ENCODE measurements around the gene RGS7. TPM values are rescaled to one million over a fixed set of nuclear protein-coding genes. Genes with fewer than 3 reads are reported as not detected.

RGS7 gene
- total and polyA plus RNA-seq, 2 of the 4 experiments (the other 2 are of a cell fraction) = 0.58 to 0.72 TPM

DNA sequence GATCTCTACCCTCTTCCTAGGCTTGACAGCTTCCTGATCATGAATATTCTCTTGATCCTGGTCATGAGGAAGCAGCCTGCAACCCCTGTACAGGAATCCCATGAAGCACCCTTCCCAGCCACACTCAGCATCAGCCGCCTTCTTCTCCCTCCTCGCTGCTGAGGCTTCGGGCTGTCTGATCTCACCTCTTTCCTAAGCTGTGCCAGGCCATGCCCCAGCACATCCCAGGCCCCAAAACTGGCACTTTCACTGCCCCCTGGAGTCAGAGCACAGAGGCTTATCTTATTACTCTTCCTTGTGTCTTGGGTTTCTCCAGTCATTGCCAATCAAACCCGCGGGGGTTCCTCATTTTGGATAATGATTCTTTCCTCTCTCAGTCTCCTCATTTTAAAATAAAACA is 259.5 kb downstream of the RGS7 start:
- peaks cover 10% of the 10 kb centered on the region for H3K9me3 ChIP-seq (ENCODE audit: control insufficient read depth, insufficient read depth, low read length)

More for the DNA sequence above, 259.5 kb downstream of the RGS7 start:
- 84% methylated on average over 4 of the region's 5 CpGs; no CpG with 5 or more reads in 1 of the 2 experiments for WGBS, 2 experiments (ENCODE audit: extremely low coverage in 2 of 2, insufficient read length in 1 of 2)
- no peak overlapping the region for H2BK20ac ChIP-seq (ENCODE audit: low read depth, low read length)
- no peak overlapping the region for H2BK5ac ChIP-seq (ENCODE audit: low read depth, low read length, poor library complexity, severe bottlenecking)
- no peak overlapping the region for H3K18ac ChIP-seq (ENCODE audit: low read depth, low read length)
- no peak for ATAC-seq (ENCODE audit: low read depth)
- H4K5ac ChIP-seq (ENCODE audit: low read depth, low read length) = no peak overlapping the region
- H3K27ac ChIP-seq (ENCODE audit: insufficient read depth, low read length) = no peak overlapping the region
- H4K20me1 ChIP-seq (ENCODE audit: insufficient read depth, low read length) = no peaks in the 10 kb centered on the region
- H3K4me2 ChIP-seq (ENCODE audit: low read depth, low read length) = no peak overlapping the region
- H3K56ac ChIP-seq (ENCODE audit: extremely low read depth, insufficient read depth, low read length) = no peak overlapping the region
- no TSS peak for BruUV-seq (replicated peaks)
- H3K36me3 ChIP-seq (ENCODE audit: control insufficient read depth, insufficient read depth, low read length) = no peaks in the 10 kb centered on the region
- no peak overlapping the region for H3K14ac ChIP-seq (replicated peaks; ENCODE audit: low read depth, low read length)
- no peak overlapping the region for H2BK120ac ChIP-seq (ENCODE audit: low read depth, low read length)
- H3K4ac ChIP-seq (ENCODE audit: low read depth, low read length) = no peak overlapping the region
- no peaks in the 10 kb centered on the region for H3K27me3 ChIP-seq (ENCODE audit: control insufficient read depth, insufficient read depth, low read length)
- ChIA-PET CTCF (no interaction called here), POLR2A (ENCODE audit: unreplicated experiment) (no interaction called here)
- H3K9ac ChIP-seq (ENCODE audit: low read depth, low read length) = no peak overlapping the region
- no peak for DNase-seq
- no peak overlapping the region for H2AK9ac ChIP-seq (replicated peaks; ENCODE audit: low read depth, low read length, poor library complexity)
- H4K8ac ChIP-seq (ENCODE audit: low read depth in 2 of 2, low read length in 2 of 2) = no peak overlapping the region
- in situ Hi-C loops (cut with MboI; ENCODE audit: low sequenced_read_pairs) (no loop called here), intact Hi-C loops (cut with micrococcal nuclease) (no loop called here), dilution Hi-C loops (cut with HindIII; ENCODE audit: low sequenced_read_pairs, unreplicated experiment) (no loop called here)
- H2AK5ac ChIP-seq (ENCODE audit: low read depth, low read length) = no peak overlapping the region
- H4K91ac ChIP-seq (ENCODE audit: insufficient read depth, low read depth, low read length) = no peak overlapping the region
- no peak overlapping the region for H2AFZ ChIP-seq (replicated peaks; ENCODE audit: low read length, poor library complexity)
- no peak overlapping the region for H3K4me3 ChIP-seq (ENCODE audit: insufficient read depth, low read depth, low read length)
- H2BK15ac ChIP-seq (ENCODE audit: low read depth, low read length) = no peak overlapping the region
- no peak overlapping the region for H3K23ac ChIP-seq (ENCODE audit: low read depth, low read length)
- H3K79me1 ChIP-seq (ENCODE audit: low read depth in 1 of 2, low read length in 2 of 2) = no peaks in the 10 kb centered on the region
- no peaks in the 10 kb centered on the region for H3K9me1 ChIP-seq (ENCODE audit: insufficient read depth, low read length)
- H3K4me1 ChIP-seq (ENCODE audit: control insufficient read depth, insufficient read depth, low read length) = no peaks in the 10 kb centered on the region
- TF ChIP-seq MAZ (IDR thresholded peaks at IDR 0.05; ENCODE audit: borderline replicate concordance, low read depth, low read length) (no peak), CHD1 (IDR thresholded peaks at IDR 0.05; ENCODE audit: low read depth, low read length) (no peak)

Measured in IMR-90 (cell line).